Transverse colon (tissue), 4 donors: Measurements from ENCODE around the gene MREG. TPM values are rescaled to one million over a fixed set of nuclear protein-coding genes. Genes with fewer than 3 reads are reported as not detected.
"Not testable (repeated sequence)": the region's sequence is repeated elsewhere in the genome, so short reads cannot be mapped to it uniquely, and the experiment has no call there.

Source experiments
- DNase-seq: peaks from one replicate; pipeline ENCODE4 v3.0.0-alpha.2; 2019
- H3K27ac ChIP-seq, 4 donors: fragments of 200-600 bp; sonication (generic); 2 replicates each; pipeline ENCODE4 v1.5.1; 2016 to 2018; ENCODE audit warnings: inconsistent platforms in 4 of 4
- H3K27me3 ChIP-seq: fragments of 200-600 bp; sonication (generic); 2 replicates; pipeline ENCODE4 v1.5.1; 2017; ENCODE audit warnings: inconsistent platforms
- H3K36me3 ChIP-seq, 4 donors: fragments of 200-600 bp; sonication (generic); 2 replicates each; pipeline ENCODE4 v1.5.1; 2017 to 2019; ENCODE audit warnings: inconsistent platforms in 4 of 4
- H3K4me1 ChIP-seq, 4 donors: fragments of 200-600 bp; sonication (generic); 2 replicates each; pipeline ENCODE4 v1.5.1; 2017 to 2020; ENCODE audit warnings: inconsistent platforms in 4 of 4
- H3K4me3 ChIP-seq, 4 donors: fragments of 200-600 bp; sonication (generic); 1 replicate in 1 of 4; 2 replicates in 3 of 4; pipeline versions ENCODE4 v1.5.1 to v1.6.1; 2017 to 2019; ENCODE audit warnings: inconsistent platforms in 4 of 4
- H3K9me3 ChIP-seq, 2 donors: fragments of 200-600 bp; sonication (generic); 2 replicates each; pipeline ENCODE4 v1.5.1; 2017 to 2019; ENCODE audit warnings: inconsistent platforms in 2 of 2
- CTCF ChIP-seq, 5 experiments: fragments of 200-600 bp in 3 of 5; fragments of 450-650 bp in 2 of 5; sonication (generic) in 3 of 5; IDR thresholded peaks; 1 replicate in 2 of 5; 2 replicates in 3 of 5; pipeline ENCODE4 v1.5.1; 2016 to 2017; ENCODE audit warnings: antibody characterized with exemption in 5 of 5, inconsistent platforms in 3 of 5, mild to moderate bottlenecking in 2 of 5, moderate library complexity in 1 of 5
- EP300 ChIP-seq: sonication (generic); formaldehyde crosslinking; IDR thresholded peaks from one replicate; pipeline ENCODE4 v1.6.1; 2017; ENCODE audit warnings: antibody characterized with exemption, low read depth
- POLR2A ChIP-seq: fragments of 450-650 bp; IDR thresholded peaks from one replicate; pipeline ENCODE4 v1.6.1; 2016; ENCODE audit warnings: antibody characterized with exemption, mild to moderate bottlenecking, moderate library complexity
- POLR2AphosphoS5 ChIP-seq, 3 donors: sonication (generic); formaldehyde crosslinking; IDR thresholded peaks; one replicate each; pipeline ENCODE4 v1.6.1; 2016; ENCODE audit warnings: antibody characterized with exemption in 3 of 3
- WGBS, 2 donors: methylation state at CpG; one replicate each; pipeline ENCODE4 v1.1.5; 2018; ENCODE audit warnings: low coverage in 1 of 2; 5-methylcytosine and 5-hydroxymethylcytosine counted together
- in situ Hi-C, 4 donors: fragments of 200-750 bp; cut with MboI; loops; one replicate each; pipeline versions ENCODE4 v1.15.0 to v1.15.1; 2017; ENCODE audit warnings: low sequenced_read_pairs in 3 of 4, low pct_ligation_motif_present in 1 of 4, low pct_unique_long_range_greater_than_20kb in 1 of 4
- intact Hi-C: fragments of 100-400 bp; cut with DNase I; formaldehyde crosslinking; loops from one replicate; pipeline ENCODE4 v1.15.1; 2023; ENCODE audit warnings: low total_unique reads
- total RNA-seq, 4 donors: library from RNA; depleted of rRNA; stranded (reverse); fragments of >200 nt; gene quantifications; one replicate each; pipeline ENCODE4 v1.1.0, GENCODE V29; 2016

MREG gene
- total RNA-seq, 4 donors from 2014 or later: 1.5 to 8.5 (median 5.1) TPM

GRCh38 chr2:215973145-215973792, 40.1 kb downstream of the MREG start:
- 66% methylated on average over 6 to 7 of the region's 7 CpGs for WGBS, 2 donors
- in situ Hi-C loops (no loop called here), intact Hi-C loops (no loop called here)
- peak overlapping the region in 2 of 4 donors; percentile 24 to 30 for H3K27ac ChIP-seq
- no peak overlapping the region for H3K4me3 ChIP-seq
- H3K4me1 ChIP-seq: peaks cover 0 to 12% (median 7%) of the 10 kb centered on the region in 4 donors
- no peaks in the 10 kb centered on the region for H3K36me3 ChIP-seq
- H3K9me3 ChIP-seq: no peaks in the 10 kb centered on the region
- no peak for TF ChIP-seq POLR2A
- TF ChIP-seq EP300: no peak
- no peak for TF ChIP-seq POLR2AphosphoS5 (IDR thresholded peaks at IDR 0.05)
- TF ChIP-seq CTCF (IDR thresholded peaks at IDR 0.05): no peak
- H3K27me3 ChIP-seq: no peaks in the 10 kb centered on the region
- DNase-seq: no peak

GRCh38 chr2:215971671-215972070, 41.7 kb downstream of the MREG start:
- TF ChIP-seq POLR2A: no peak
- intact Hi-C loops: no loop called here

GRCh38 chr2:215970894-215971293, 42.5 kb downstream of the MREG start:
- WGBS, 2 donors: 91 to 98% methylated on average over 4 of the region's 4 CpGs
- H3K27ac ChIP-seq, H3K9me3 ChIP-seq, H3K36me3 ChIP-seq, in situ Hi-C loops, DNase-seq, H3K27me3 ChIP-seq, H3K4me3 ChIP-seq, intact Hi-C loops: not testable (repeated sequence)
- peaks cover 0 to 12% (median 7%) of the 10 kb centered on the region in 4 donors for H3K4me1 ChIP-seq

More at GRCh38 chr2:215971671-215972070, 41.7 kb downstream of the MREG start:
- no peaks in the 10 kb centered on the region for H3K36me3 ChIP-seq
- 97 to 100% methylated on average over 2 to 5 of the region's 5 CpGs for WGBS, 2 donors
- no peak overlapping the region for H3K27ac ChIP-seq
- no peak for DNase-seq
- no peaks in the 10 kb centered on the region for H3K27me3 ChIP-seq
- in situ Hi-C loops: no loop called here
- H3K4me3 ChIP-seq: no peak overlapping the region
- H3K4me1 ChIP-seq: peaks cover 0 to 12% (median 7%) of the 10 kb centered on the region in 4 donors
- H3K9me3 ChIP-seq: no peaks in the 10 kb centered on the region

- DNase-seq: no peak
- Histone ChIP-seq H3K27me3 (no peaks in the 10 kb centered on the region), H3K27ac (no peak overlapping the region), H3K4me3 (no peak overlapping the region), H3K9me3 (no peaks in the 10 kb centered on the region), H3K36me3 (no peaks in the 10 kb centered on the region), H3K4me1 (peaks cover 0 to 12% (median 7%) of the 10 kb centered on the region in 4 donors)
- WGBS, 2 donors: 90 to 92% methylated on average over 4 to 5 of the region's 5 CpGs
- in situ Hi-C loops (no loop called here), intact Hi-C loops (no loop called here)
- TF ChIP-seq CTCF (IDR thresholded peaks at IDR 0.05): no peak
- TF ChIP-seq POLR2AphosphoS5 (IDR thresholded peaks at IDR 0.05): no peak
- TF ChIP-seq EP300: no peak
- no peak for TF ChIP-seq POLR2A
These were observed 42.9 kb downstream of the MREG start for GRCh38 chr2:215970425-215970824.

- Histone ChIP-seq H3K4me1 (peaks cover 0 to 10% (median 5%) of the 10 kb centered on the region in 4 donors), H3K27me3 (no peaks in the 10 kb centered on the region), H3K9me3 (no peaks in the 10 kb centered on the region), H3K4me3 (no peak overlapping the region), H3K27ac (no peak overlapping the region), H3K36me3 (no peaks in the 10 kb centered on the region)
- in situ Hi-C loops: no loop called here
- WGBS, 2 donors: 92 to 93% methylated on average over 6 of the region's 6 CpGs
- intact Hi-C loops: no loop called here
- DNase-seq: no peak
- TF ChIP-seq CTCF (IDR thresholded peaks at IDR 0.05) (no peak), EP300 (no peak), POLR2AphosphoS5 (IDR thresholded peaks at IDR 0.05) (no peak)
These were observed 44.1 kb downstream of the MREG start for GRCh38 chr2:215969131-215969841.
